H9 (cell line): ENCODE measurements around the gene MOXD1. TPM values are rescaled to one million over a fixed set of nuclear protein-coding genes. Genes with fewer than 3 reads are reported as not detected.

Source experiments
- DNase-seq: peaks from one replicate; pipeline ENCODE4 v3.0.0-alpha.2; 2017
- H2AFZ ChIP-seq: one replicate; pipeline ENCODE4 v1.6.1; 2013; ENCODE audit warnings: mild to moderate bottlenecking, low read length, control low read depth, moderate library complexity
- H2AK5ac ChIP-seq: 2 replicates; pipeline ENCODE4 v1.6.1; 2013; ENCODE audit warnings: low read length, control low read depth, mixed read lengths; ENCODE audit not compliant: insufficient read length
- H2BK120ac ChIP-seq: one replicate; pipeline ENCODE4 v1.6.1; 2013; ENCODE audit warnings: low read depth, mild to moderate bottlenecking, low read length, control low read depth, inconsistent platforms; ENCODE audit not compliant: poor library complexity, severe bottlenecking
- H2BK12ac ChIP-seq: 2 replicates; pipeline ENCODE4 v1.6.1; 2013; ENCODE audit warnings: low read length, control low read depth, mixed read lengths, low read depth; ENCODE audit not compliant: insufficient read length
- H2BK15ac ChIP-seq: 2 replicates; pipeline ENCODE4 v1.6.1; 2013; ENCODE audit warnings: low read depth, low read length, control low read depth
- H2BK20ac ChIP-seq: one replicate; pipeline ENCODE4 v1.6.1; 2013; ENCODE audit warnings: low read depth, mild to moderate bottlenecking, low read length, control low read depth, inconsistent platforms; ENCODE audit not compliant: poor library complexity, severe bottlenecking
- H2BK5ac ChIP-seq: 2 replicates; pipeline ENCODE4 v1.6.1; 2013; ENCODE audit warnings: low read length, control low read depth, mixed read lengths; ENCODE audit not compliant: insufficient read length
- H3K14ac ChIP-seq: 2 replicates; pipeline ENCODE4 v1.6.1; 2013; ENCODE audit warnings: low read length, control low read depth; ENCODE audit not compliant: insufficient read depth
- H3K18ac ChIP-seq: 2 replicates; pipeline ENCODE4 v1.6.1; 2013; ENCODE audit warnings: low read depth, mild to moderate bottlenecking, mixed read lengths, low read length, control low read depth; ENCODE audit not compliant: insufficient read length
- H3K23ac ChIP-seq: 2 replicates; pipeline ENCODE4 v1.6.1; 2013; ENCODE audit warnings: low read length, control low read depth, mixed read lengths, low read depth; ENCODE audit not compliant: insufficient read length
- H3K23me2 ChIP-seq: 2 replicates; pipeline ENCODE4 v1.6.1; 2013; ENCODE audit warnings: low read depth, mild to moderate bottlenecking, mixed read lengths, low read length, control low read depth; ENCODE audit not compliant: insufficient read length, poor library complexity, severe bottlenecking
- H3K27ac ChIP-seq: 2 replicates; pipeline ENCODE4 v1.5.1; 2013; ENCODE audit warnings: low read length, control low read depth, mixed read lengths, low read depth; ENCODE audit not compliant: insufficient read length
- H3K27me3 ChIP-seq: 2 replicates; pipeline ENCODE4 v1.6.1; 2013; ENCODE audit warnings: low read length, control low read depth, inconsistent platforms; ENCODE audit not compliant: insufficient read depth
- H3K4ac ChIP-seq: 2 replicates; pipeline ENCODE4 v1.6.1; 2013; ENCODE audit warnings: low read depth, mild to moderate bottlenecking, control low read depth, inconsistent platforms, low read length, moderate library complexity
- H3K4me1 ChIP-seq: 2 replicates; pipeline ENCODE4 v1.6.1; 2013; ENCODE audit warnings: low read length, control low read depth, inconsistent platforms; ENCODE audit not compliant: insufficient read depth
- H3K4me2 ChIP-seq: 2 replicates; pipeline ENCODE4 v1.6.1; 2013; ENCODE audit warnings: low read length, control low read depth, mixed read lengths; ENCODE audit not compliant: insufficient read length, insufficient read depth
- H3K56ac ChIP-seq: 2 replicates; pipeline ENCODE4 v1.6.1; 2013; ENCODE audit warnings: low read depth, mild to moderate bottlenecking, mixed read lengths, low read length, control low read depth; ENCODE audit not compliant: insufficient read length
- H3K79me1 ChIP-seq: 2 replicates; pipeline ENCODE4 v1.6.1; 2013; ENCODE audit warnings: low read depth, mild to moderate bottlenecking, moderate library complexity, low read length, control low read depth, inconsistent platforms; ENCODE audit not compliant: insufficient read depth, poor library complexity, severe bottlenecking
- H3K79me2 ChIP-seq: 2 replicates; pipeline ENCODE4 v1.6.1; 2013; ENCODE audit warnings: low read length, control low read depth, inconsistent platforms; ENCODE audit not compliant: insufficient read depth
- H3K9ac ChIP-seq: 2 replicates; pipeline ENCODE4 v1.6.1; 2013; ENCODE audit warnings: low read length, control low read depth, mixed read lengths; ENCODE audit not compliant: insufficient read length; ENCODE audit errors: extremely low read depth
- H3K9me3 ChIP-seq: one replicate; pipeline ENCODE4 v1.6.1; 2013; ENCODE audit warnings: low read depth, low read length, inconsistent platforms; ENCODE audit not compliant: control insufficient read depth
- H3T11ph ChIP-seq: one replicate; pipeline ENCODE4 v1.6.1; 2013; ENCODE audit warnings: mild to moderate bottlenecking, low read length, control low read depth, inconsistent platforms
- H4K20me1 ChIP-seq: one replicate; pipeline ENCODE4 v1.6.1; 2013; ENCODE audit not compliant: control insufficient read depth, insufficient read length, insufficient read depth
- H4K5ac ChIP-seq: 2 replicates; pipeline ENCODE4 v1.6.1; 2013; ENCODE audit warnings: low read depth, mild to moderate bottlenecking, mixed read lengths, low read length, control low read depth; ENCODE audit not compliant: insufficient read length
- H4K8ac ChIP-seq: replicated peaks from 2 replicates; pipeline ENCODE4 v1.6.1; 2013; ENCODE audit warnings: low read length, control low read depth, mixed read lengths, low read depth; ENCODE audit not compliant: insufficient read length
- H4K91ac ChIP-seq: 2 replicates; pipeline ENCODE4 v1.6.1; 2013; ENCODE audit warnings: low read depth, mild to moderate bottlenecking, moderate library complexity, mixed read lengths, low read length, control low read depth; ENCODE audit not compliant: insufficient read length
- H3K27ac Mint-ChIP-seq, 3 experiments: 2 replicates in 2 of 3; 3 replicates in 1 of 3; pipeline ENCODE4 v1.8.0; 2020 to 2021; ENCODE audit warnings: mixed read lengths in 3 of 3, mild to moderate bottlenecking in 1 of 3, moderate library complexity in 1 of 3
- H3K27me3 Mint-ChIP-seq: 2 replicates; pipeline ENCODE4 v1.8.0; 2021; ENCODE audit warnings: low read depth, mild to moderate bottlenecking, moderate library complexity, mixed read lengths
- H3K36me3 Mint-ChIP-seq, 3 experiments: 2 replicates in 2 of 3; 3 replicates in 1 of 3; pipeline ENCODE4 v1.8.0; 2020 to 2021; ENCODE audit warnings: low read depth in 3 of 3, mixed read lengths in 3 of 3; ENCODE audit not compliant: insufficient read depth in 1 of 3
- H3K4me1 Mint-ChIP-seq, 2 experiments: 2 replicates each; pipeline ENCODE4 v1.8.0; 2020; ENCODE audit warnings: mixed read lengths in 2 of 2
- H3K4me3 Mint-ChIP-seq, 2 experiments: 2 replicates in 1 of 2; 3 replicates in 1 of 2; pipeline ENCODE4 v1.8.0; 2020 to 2021; ENCODE audit warnings: mild to moderate bottlenecking in 2 of 2, mixed read lengths in 2 of 2, moderate library complexity in 1 of 2
- H3K9me3 Mint-ChIP-seq, 2 experiments: 2 replicates in 1 of 2; 3 replicates in 1 of 2; pipeline ENCODE4 v1.8.0; 2020; ENCODE audit warnings: mild to moderate bottlenecking in 2 of 2, mixed read lengths in 2 of 2, moderate library complexity in 1 of 2
- CTCF ChIP-seq: fragments of 200-600 bp; sonication (generic); conservative IDR thresholded peaks from 3 replicates; pipeline ENCODE4 v1.8.0; 2021; ENCODE audit warnings: antibody characterized with exemption, mild to moderate bottlenecking
- WGBS: extraction: QIAGEN DNeasy Blood & Tissue Kit; methylation state at CpG from one replicate; pipeline ENCODE4 v1.1.7; 2013; ENCODE audit warnings: missing lambda C conversion rate, low lambda C conversion rate, mixed read lengths; ENCODE audit not compliant: insufficient read length; ENCODE audit errors: extremely low coverage; 5-methylcytosine and 5-hydroxymethylcytosine counted together
- total RNA-seq: library from RNA; stranded (reverse); gene quantifications from 2 replicates; pipeline ENCODE4 v1.2.1, GENCODE V29; 2021

Gene MOXD1
- total RNA-seq, 1 experiment from 2014 or later, result 2.3 TPM

GRCh38 chr6:132272776-132273175 is 128.5 kb downstream of the MOXD1 start:
- TF ChIP-seq CTCF, result no peak
- no peak overlapping the region for H4K8ac ChIP-seq
- no peak overlapping the region for H3K27ac ChIP-seq

More at GRCh38 chr6:132272776-132273175, 128.5 kb downstream of the MOXD1 start:
- peaks cover 0 to 9% of the 10 kb centered on the region in 2 experiments; a peak in 2 of 4 replicates for H3K4me1 Mint-ChIP-seq
- H3K27me3 Mint-ChIP-seq, result peaks cover 3% of the 10 kb centered on the region
- no peak overlapping the region for H2BK5ac ChIP-seq
- no peak overlapping the region for H3K18ac ChIP-seq
- H3K14ac ChIP-seq, result no peak overlapping the region
- no peak overlapping the region for H4K91ac ChIP-seq
- H3K56ac ChIP-seq, result no peak overlapping the region
- no peaks in the 10 kb centered on the region for H3K79me1 ChIP-seq
- H2BK15ac ChIP-seq, result no peak overlapping the region
- no peaks in the 10 kb centered on the region for H3K36me3 Mint-ChIP-seq
- H4K20me1 ChIP-seq, result no peaks in the 10 kb centered on the region
- H2BK12ac ChIP-seq, result no peak overlapping the region
- H3K4me3 Mint-ChIP-seq, result no peak overlapping the region
- no peak overlapping the region for H3K9ac ChIP-seq
- H2AK5ac ChIP-seq, result no peak overlapping the region
- no CpG with 5 or more reads among the region's 10 CpGs for WGBS
- no peak overlapping the region for H2BK20ac ChIP-seq
- no peak overlapping the region for H2AFZ ChIP-seq
- H3T11ph ChIP-seq, result no peak overlapping the region
- no peak overlapping the region for H2BK120ac ChIP-seq
- no peaks in the 10 kb centered on the region for H3K9me3 Mint-ChIP-seq
- no peak for DNase-seq
- H4K5ac ChIP-seq, result no peak overlapping the region
- H3K79me2 ChIP-seq, result no peaks in the 10 kb centered on the region
- no peaks in the 10 kb centered on the region for H3K4me1 ChIP-seq
- H3K27me3 ChIP-seq, result no peaks in the 10 kb centered on the region
- no peak overlapping the region for H3K27ac Mint-ChIP-seq
- H3K9me3 ChIP-seq, result no peaks in the 10 kb centered on the region
- H3K23ac ChIP-seq, result no peak overlapping the region
- H3K4me2 ChIP-seq, result no peak overlapping the region
- H3K4ac ChIP-seq, result no peak overlapping the region
- H3K23me2 ChIP-seq, result no peaks in the 10 kb centered on the region
